Suprapubic skin (tissue), 4 donors: Measurements from ENCODE around the gene STK32B.

Source experiments
- EP300 ChIP-seq: sonication (generic); formaldehyde crosslinking; IDR thresholded peaks from one replicate; pipeline ENCODE4 v1.6.1; 2017; ENCODE audit warnings: antibody characterized with exemption
- POLR2AphosphoS5 ChIP-seq, 3 donors: sonication (generic); formaldehyde crosslinking; IDR thresholded peaks; one replicate each; pipeline ENCODE4 v1.6.1; 2017; ENCODE audit warnings: antibody characterized with exemption in 3 of 3
- TF ChIP-seq, protein P1 (sequence below), 2 donors: fragments of 200-600 bp in 1 of 2; fragments of 450-650 bp in 1 of 2; sonication (generic) in 1 of 2; IDR thresholded peaks; one replicate each; pipeline ENCODE4 v1.5.1; 2016 to 2019; ENCODE audit warnings: antibody characterized with exemption in 2 of 2, mild to moderate bottlenecking in 1 of 2, moderate library complexity in 1 of 2

GRCh38 chr4:5462254-5462835, 411.1 kb downstream of the STK32B start:
- no peak for TF ChIP-seq POLR2AphosphoS5 (IDR thresholded peaks at IDR 0.05)
- TF ChIP-seq EP300, result no peak
- TF ChIP-seq, protein P1, sequence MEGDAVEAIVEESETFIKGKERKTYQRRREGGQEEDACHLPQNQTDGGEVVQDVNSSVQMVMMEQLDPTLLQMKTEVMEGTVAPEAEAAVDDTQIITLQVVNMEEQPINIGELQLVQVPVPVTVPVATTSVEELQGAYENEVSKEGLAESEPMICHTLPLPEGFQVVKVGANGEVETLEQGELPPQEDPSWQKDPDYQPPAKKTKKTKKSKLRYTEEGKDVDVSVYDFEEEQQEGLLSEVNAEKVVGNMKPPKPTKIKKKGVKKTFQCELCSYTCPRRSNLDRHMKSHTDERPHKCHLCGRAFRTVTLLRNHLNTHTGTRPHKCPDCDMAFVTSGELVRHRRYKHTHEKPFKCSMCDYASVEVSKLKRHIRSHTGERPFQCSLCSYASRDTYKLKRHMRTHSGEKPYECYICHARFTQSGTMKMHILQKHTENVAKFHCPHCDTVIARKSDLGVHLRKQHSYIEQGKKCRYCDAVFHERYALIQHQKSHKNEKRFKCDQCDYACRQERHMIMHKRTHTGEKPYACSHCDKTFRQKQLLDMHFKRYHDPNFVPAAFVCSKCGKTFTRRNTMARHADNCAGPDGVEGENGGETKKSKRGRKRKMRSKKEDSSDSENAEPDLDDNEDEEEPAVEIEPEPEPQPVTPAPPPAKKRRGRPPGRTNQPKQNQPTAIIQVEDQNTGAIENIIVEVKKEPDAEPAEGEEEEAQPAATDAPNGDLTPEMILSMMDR (IDR thresholded peaks at IDR 0.05), result no peak
